ENCODE results near the gene KIAA0930.
"Not testable (repeated sequence)": the region's sequence is repeated elsewhere in the genome, so short reads cannot be mapped to it uniquely, and the experiment has no call there.

KIAA0930 gene

GRCh38 chr22:45240810-45241631, at the start of gene KIAA0930:
KIAA0930 (minus strand) TSS chr22:45240894; CDS start chr22:45240703, 191 bp downstream.
- DNase-seq: peak in 50 of 58 donors; percentile 33 to 87 (median 74)

GRCh38 chr22:45286854-45287551, 46.3 kb upstream of the KIAA0930 start:
- no peak for DNase-seq

- DNase-seq: no peak
Measured at GRCh38 chr22:45285263-45286058, 44.8 kb upstream of the KIAA0930 start.

GRCh38 chr22:45284705-45285262, 44.1 kb upstream of the KIAA0930 start, which contains the start of gene UPK3A:
UPK3A (plus strand) TSS chr22:45284949; CDS start chr22:45285014, 65 bp downstream.
- peak in 19 of 58 donors; percentile 13 to 60 (median 27) for DNase-seq

- DNase-seq: no peak
Measured at GRCh38 chr22:45281010-45281409, 40.3 kb upstream of the KIAA0930 start.

GRCh38 chr22:45280587-45280980, 39.9 kb upstream of the KIAA0930 start:
- no peak for DNase-seq

- no peak for DNase-seq
Measured at GRCh38 chr22:45278125-45278524, 37.4 kb upstream of the KIAA0930 start.

GRCh38 chr22:45277720-45278119, 37.0 kb upstream of the KIAA0930 start:
- DNase-seq: not testable (repeated sequence)

- DNase-seq: no peak
Measured at GRCh38 chr22:45276507-45277105, 35.9 kb upstream of the KIAA0930 start.

GRCh38 chr22:45273452-45274075, 32.9 kb upstream of the KIAA0930 start:
- DNase-seq: no peak

- no peak for DNase-seq
Measured at GRCh38 chr22:45272498-45272897, 31.8 kb upstream of the KIAA0930 start.

- DNase-seq: peak in 19 of 58 donors; percentile 16 to 76 (median 33)
Measured at GRCh38 chr22:45271667-45272201, 31.0 kb upstream of the KIAA0930 start.

GRCh38 chr22:45270095-45271020, 29.7 kb upstream of the KIAA0930 start:
- DNase-seq: no peak

- DNase-seq: peak in 53 of 58 donors; percentile 15 to 85 (median 68)
Measured at GRCh38 chr22:45268958-45269844, 28.5 kb upstream of the KIAA0930 start.

GRCh38 chr22:45268167-45268957, 27.7 kb upstream of the KIAA0930 start:
- DNase-seq: peak in 15 of 58 donors; percentile 24 to 58 (median 37)

GRCh38 chr22:45265535-45265934, 24.8 kb upstream of the KIAA0930 start:
- no peak for DNase-seq

Data from anterior cingulate cortex (tissue), 58 donors.